Suppressor macrophage (primary cell): Measurements from ENCODE around the gene TSPAN4.
A peak's percentile ranks its signal among the peaks of the same experiment; 100 is the strongest.

Source experiments
- DNase-seq, 4 experiments: peaks; one replicate each; pipeline ENCODE4 v3.0.0-alpha.2; 2020 to 2022

Gene TSPAN4

DNA sequence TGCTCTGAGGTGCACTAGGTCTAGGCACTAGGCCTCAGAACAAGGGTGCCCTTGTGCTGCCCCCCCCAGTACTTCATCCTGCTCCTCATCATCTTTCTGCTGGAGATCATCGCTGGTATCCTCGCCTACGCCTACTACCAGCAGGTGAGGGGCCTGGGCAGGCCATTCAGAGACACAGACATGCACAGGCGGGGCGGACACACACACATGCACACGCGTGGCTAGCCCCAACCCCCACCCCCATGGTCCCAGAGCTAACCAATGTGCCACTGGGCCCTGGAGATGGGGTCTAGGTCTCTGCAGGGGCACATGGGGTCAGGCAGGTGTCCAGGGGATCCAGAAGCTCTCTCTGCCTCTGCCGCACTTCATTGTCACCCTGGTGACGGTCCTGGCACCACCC lies 6.0 kb upstream of the TSPAN4 start:
- DNase-seq: no peak

DNA sequence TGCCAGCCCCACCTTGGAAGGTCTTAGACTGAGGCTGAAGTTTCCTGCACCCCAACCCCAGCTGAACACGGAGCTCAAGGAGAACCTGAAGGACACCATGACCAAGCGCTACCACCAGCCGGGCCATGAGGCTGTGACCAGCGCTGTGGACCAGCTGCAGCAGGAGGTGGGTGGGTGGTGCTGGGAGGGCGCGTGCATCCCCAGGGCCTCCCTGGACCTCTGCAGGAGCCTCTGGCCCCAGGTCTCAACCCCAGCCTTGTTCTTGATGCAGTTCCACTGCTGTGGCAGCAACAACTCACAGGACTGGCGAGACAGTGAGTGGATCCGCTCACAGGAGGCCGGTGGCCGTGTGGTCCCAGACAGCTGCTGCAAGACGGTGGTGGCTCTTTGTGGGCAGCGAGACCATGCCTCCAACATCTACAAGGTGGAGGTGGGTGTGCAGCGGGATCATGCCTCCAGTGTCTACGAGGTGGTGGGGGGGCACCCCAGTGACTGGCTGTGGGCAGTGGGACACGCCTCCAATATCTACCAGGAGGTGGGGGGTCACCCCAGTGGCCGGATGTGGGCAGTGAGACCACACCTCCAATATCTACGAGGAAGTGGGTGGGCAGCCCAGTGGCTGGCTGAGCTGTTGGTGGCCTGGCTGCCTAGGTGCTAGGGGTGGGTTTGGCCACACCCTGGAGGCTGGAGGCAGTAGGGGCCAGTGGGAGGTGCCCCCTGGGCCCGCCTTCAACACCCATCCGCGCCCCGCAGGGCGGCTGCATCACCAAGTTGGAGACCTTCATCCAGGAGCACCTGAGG lies 5.3 kb upstream of the TSPAN4 start:
- DNase-seq: no peak

DNA sequence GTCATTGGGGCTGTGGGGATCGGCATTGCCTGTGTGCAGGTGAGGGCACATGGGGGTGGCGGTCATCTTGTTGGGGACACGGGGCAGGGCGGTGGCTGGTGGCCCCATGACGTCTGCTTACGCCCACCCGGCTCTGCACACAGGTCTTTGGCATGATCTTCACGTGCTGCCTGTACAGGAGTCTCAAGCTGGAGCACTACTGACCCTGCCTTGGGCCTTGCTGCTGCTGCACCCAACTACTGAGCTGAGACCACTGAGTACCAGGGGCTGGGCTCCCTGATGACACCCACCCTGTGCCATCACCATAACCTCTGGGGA lies 4.7 kb upstream of the TSPAN4 start:
- no peak for DNase-seq

DNA sequence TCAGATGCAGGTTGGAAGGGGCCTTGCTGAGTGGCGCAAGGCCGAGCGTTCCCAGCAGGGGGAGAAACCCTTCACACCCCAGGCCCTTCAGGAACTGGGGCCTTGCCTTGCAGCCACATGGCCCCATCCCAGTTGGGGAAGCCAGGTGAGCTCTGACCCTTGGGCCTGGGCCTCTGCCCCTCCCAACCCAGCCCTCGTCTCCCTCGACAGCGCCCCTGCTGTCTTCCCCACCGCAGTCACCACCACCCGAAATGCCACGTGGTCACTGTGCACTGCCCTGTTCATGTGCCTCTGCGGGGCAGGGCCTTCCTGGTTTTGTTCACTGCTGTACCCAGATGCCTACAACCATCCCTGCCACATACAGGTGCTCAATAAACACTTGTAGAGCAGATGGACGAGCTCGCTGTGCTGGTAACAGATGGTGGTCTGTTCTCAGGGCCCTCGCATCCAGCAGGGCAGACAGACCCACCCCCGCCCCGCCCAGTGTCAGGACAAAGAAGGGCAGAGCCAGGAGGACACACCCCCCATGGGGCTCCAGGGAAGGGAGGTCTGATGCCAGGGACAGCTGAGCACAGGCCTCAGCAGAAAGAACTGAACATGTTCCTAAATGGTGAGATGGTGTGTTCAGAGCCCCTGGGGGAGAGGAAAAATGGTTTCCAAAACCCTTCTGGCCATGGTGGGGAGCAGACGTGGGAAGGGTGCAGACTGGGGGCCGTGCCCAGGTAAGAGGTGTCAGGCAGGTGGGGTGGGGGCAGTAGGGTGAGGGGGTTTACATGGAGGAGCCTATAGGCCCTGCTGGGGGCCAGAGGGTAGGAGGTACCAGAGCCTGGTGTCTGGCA lies 4.0 kb upstream of the TSPAN4 start:
- DNase-seq: no peak

DNA sequence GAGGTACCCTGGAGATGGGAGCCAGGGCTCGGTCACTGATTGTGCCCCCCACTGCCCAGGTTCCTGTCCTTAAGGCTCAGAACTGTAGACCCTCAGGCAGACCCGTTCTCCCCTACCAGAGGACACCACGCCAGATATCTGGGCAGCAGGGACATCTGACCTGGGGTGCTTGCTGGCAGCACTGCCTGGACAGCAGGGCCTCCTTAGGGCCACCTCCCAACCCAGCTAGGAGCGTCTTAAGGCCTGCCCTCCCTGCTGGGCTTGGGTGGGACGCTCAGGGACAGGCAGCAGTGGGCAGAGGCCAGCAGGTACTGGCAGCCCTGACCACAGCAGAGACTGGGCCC lies 3.4 kb upstream of the TSPAN4 start:
- no peak for DNase-seq

DNA sequence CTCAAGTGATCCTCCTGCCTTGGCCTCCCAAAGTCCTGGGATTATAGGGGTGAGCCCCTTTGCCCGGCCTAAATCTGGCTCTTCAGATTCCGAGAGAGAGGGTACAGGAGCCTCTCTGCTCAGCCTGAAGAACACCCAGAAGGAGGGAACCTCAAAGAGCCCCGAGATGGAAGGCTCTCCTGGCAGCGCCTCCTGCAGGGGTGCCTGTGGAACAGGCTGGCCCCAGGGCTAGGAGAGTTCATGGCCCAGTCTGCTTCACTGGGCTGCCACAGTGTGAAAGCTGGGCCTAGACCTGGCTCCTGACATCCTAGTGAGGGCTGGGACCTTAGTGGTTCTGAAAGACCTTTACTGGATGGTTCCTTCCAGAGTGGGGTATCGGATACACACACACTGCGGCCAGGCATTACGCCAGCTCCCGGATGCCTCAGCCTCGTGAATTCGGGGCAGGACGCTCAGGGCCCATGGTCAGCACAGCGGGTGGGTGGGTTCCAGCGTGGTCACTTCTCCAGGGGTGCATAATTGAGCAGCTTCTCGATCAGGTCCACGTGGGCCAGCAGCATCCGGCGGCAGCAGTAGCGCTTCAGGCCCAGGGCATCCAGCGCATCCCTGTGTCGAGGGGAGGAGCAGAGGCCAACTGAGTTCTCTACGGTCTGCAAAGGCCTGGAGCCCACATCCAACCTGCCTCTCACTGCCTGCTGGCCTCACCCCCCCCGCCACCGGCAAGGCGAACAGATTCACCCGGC lies 2.6 kb upstream of the TSPAN4 start:
- peak in 1 of 4 experiments; percentile 50 for DNase-seq

DNA sequence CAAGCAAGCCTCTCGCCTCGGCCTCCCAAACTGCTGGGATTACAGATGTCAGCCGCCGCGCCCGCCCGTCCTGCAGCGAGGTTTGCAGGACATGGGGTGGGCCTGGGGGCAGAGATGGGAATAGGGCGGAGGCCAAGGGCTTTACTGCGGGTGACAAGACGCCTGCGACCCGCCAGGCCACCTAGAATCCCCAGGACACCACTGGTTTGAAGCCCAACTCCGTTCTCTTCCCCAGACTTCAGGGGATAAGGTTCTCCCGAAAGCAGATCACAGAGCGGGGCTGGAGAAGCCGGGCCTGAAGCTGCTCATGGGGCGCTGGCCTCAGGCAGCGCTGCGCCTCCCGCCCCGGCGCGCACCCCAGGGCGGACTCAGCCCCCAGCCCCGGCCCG lies 677 bp upstream of the TSPAN4 start:
- DNase-seq: no peak

DNA sequence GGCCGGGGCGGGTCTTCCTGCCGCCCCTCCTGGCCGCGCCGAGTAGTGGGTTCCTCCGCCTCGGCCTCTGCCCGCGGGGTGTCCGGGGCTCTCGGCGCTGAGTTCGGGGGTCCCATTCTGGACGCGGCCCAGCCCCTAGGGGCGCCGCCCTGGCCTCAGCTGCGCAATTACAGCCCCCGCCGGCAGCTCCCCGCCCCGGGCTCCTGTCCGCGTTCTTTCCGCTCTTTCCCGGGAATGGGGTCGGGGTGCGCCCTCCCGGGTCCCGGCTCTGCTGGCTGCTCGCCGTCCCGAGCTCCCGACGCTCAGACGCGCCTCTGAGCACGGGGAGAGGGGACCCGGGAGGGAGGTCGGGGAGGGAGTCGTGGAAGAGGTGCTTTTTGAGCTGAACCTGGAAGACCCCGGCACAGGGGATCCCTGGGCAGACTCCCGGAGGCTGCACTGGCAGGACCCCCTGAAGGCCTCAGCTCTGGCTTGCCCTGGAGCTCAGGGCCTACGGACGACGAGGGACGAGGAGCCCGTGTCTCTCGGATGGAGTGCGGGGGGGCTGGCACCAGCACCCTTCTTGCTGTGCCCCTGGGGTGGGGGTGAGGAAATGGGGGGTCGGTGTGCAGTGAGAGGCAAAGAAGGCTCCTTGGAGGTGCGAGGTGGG lies 558 bp downstream of the TSPAN4 start:
- DNase-seq: peak in 1 of 4 experiments; percentile 36

DNA sequence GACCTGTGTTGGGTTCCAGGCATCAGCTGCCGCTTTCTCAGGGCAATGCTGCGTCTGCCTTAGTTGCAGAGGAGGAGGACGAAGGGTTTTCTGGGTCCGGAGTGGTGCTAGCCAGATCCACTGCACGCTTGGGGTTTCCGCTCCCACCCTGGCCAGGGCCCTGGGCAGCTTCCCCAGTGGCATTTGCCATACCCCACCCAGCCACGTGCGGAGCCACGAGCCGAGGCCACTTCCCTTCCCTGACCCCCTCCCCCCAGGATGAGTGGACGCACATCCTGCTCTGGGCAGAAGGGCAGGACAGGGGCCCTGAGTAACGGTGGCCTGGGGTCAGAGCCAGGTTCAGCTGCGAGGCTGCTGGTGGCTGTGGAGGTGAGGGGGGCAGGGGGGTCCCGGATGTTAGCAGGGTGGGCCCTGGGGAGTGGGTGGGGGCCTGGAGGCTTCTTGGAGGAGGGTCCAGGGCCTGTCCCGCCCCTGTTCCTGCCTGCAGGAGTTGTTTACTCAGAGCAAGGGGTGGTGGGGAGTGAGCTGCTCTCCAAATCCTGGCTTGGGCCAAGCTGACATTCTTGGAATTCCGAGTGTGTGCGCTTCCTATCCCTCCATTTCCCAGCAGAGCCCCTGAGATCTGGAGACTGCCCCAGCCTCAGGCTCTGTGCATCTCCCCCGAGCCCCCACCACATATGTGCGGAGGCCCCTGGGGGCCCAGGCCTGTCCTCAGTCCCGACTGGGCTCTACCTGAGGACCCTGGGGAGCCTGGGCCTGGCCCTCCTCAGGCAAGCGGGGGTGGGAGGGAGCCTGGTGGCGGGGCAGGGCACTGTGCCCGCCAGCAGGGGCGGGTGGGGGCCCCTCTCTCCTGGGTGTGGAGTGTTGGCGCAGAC lies 1.4 kb downstream of the TSPAN4 start:
- peak; percentile 90 to 95 (median 94) for DNase-seq

DNA sequence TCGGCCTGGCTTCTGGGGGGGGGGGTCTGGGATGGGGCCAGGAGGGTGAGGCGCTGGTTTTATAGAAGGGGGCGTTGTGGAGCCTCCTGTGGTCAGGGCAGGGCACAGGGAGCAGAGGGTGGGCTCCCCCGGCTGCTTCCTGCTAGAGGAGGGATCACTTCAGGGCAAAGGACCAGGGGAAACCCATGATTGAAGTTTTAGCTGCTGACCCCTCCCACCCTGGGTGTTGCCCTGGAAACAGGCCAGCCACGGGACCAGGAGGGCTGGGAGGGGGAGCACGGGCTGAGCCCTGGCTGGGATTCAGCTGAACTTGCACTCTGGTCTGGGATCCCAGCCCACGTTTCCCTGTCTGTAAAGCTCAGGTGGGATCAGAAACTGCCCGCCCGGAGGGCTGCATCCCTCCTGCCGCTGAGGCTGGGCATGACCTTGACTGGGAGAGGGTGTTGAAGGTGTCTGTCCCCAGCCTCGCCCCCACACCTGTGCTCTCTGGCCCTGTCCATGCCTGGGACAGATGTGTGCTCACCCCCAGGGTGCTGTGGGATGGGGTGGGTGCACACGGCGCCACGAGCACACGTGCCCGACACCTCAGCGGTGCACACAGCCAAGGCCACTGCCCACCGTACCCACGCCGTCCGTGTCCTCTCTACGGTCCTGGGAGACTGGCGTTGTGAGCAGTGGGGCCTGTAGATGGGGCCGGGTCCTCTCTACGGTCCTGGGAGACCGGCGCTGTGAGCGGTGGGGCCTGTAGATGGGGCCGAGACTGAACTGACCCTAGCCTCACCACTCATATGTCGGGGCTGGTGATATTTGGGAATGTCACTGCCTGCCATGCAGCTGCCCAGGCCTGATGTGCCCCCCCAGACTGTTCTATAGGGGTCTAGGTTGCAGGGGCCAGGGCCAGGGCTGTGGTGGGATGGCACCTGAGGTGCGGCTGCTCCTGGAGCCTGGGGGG lies 2.3 kb downstream of the TSPAN4 start:
- peak; percentile 81 to 92 (median 90) for DNase-seq

DNA sequence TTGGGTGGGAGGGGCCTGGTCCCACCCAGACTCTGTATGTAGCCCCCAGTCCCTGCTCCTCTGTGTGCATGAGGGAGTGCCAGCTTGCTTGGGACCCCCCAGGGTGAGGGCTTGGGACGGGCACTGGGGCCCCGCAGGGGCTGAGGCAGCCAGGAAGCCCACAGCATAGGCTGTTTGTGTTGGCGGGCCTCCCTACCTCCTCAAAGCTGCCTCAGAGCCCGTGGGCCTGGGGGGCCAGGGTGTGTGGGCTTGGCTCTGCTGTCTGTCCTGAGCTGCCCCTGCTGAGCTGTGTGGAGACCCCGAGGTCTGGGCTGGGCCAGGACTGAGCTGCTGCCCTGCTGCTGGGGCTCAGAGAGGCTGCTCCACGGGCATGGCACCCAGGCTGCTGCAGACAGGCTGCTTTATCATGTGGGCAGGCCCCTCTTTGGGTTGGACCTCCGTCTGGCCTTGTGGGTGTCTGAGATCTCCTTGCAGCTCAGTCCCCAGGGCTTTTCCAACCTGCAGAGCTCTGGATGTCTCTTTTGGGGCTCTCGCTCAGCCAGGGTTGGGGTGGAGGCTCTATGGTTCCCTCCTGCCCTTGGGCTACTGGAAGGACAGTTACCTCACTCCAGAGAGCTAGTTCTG lies 3.3 kb downstream of the TSPAN4 start:
- DNase-seq: no peak

DNA sequence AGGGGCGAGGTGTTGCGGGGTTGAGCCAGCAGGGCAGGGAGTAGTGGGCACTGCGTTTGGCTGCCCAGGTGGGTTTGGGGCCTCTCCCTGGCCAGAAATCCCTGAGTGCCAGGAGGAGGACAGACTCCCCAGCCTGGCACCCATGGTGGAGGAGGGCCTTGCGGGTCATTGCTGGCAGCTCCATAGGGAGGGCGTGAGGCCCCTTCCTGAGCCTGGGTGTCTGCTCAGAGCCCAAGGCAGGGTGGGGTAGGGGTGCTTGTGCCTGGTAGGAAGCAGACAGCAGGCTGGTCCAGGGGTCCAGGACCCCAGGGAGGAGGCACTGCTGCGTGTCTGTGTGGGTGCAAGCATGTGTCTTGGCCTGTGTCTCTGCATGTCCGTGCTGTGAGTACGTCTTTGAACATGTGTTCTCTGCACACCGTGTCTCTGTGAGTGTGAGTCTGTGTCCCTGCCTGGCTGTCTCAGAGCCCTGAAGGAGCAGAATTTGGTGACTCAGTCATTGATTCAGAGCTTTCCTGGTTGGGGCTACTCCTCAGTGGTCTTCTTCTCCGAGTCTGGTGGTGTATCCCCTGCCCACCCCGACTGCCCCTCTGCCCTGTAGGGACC lies 3.9 kb downstream of the TSPAN4 start:
- DNase-seq: no peak

DNA sequence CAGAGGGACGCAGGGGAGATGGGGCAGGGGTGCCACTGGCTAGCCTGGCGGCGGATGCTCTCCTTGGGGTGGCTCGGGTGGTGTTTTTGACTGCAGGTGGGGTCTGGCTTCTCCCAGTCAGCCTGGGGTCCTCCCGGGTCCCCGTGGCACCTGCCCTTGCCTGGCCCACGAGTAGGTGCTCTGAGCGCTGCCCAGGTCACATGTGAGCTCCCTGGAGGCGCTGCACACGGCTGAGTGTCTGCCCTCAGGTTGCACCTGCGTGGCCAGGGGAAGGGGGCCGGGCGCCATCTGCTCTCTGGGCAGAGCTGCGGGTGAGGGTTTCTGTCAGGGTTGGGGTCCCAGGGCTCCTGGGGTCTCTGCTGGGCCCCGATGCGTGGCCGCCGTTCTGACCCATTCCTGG lies 5.2 kb downstream of the TSPAN4 start:
- DNase-seq: no peak

DNA sequence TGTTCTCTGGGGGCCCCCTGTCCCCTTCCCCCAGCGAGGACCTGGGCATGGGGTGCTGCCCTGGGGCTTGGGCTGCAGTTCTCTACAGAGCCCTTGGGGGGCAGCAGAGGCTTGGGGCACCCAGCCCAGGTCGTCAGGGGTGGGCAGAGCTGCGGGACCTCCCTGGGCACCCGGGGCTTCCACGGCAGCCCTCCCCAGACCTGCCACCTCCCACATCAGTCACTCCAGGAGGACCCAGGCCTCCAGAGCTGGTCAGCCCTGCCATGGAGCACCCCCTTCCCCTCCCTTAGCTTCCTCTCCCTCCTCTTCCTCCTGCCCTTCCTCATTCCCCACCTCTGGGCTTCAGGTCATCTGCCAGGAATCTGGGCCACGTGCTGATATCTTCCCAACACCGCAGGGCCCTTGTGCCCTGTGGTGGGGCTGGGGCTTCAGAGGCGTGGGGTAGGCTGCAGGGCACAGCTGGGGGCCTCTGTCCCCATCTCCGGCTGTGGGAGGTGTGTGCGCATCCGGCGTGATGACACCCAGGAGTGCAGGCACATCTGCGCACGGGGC lies 5.8 kb downstream of the TSPAN4 start:
- DNase-seq: peak; percentile 52 to 74 (median 60)

DNA sequence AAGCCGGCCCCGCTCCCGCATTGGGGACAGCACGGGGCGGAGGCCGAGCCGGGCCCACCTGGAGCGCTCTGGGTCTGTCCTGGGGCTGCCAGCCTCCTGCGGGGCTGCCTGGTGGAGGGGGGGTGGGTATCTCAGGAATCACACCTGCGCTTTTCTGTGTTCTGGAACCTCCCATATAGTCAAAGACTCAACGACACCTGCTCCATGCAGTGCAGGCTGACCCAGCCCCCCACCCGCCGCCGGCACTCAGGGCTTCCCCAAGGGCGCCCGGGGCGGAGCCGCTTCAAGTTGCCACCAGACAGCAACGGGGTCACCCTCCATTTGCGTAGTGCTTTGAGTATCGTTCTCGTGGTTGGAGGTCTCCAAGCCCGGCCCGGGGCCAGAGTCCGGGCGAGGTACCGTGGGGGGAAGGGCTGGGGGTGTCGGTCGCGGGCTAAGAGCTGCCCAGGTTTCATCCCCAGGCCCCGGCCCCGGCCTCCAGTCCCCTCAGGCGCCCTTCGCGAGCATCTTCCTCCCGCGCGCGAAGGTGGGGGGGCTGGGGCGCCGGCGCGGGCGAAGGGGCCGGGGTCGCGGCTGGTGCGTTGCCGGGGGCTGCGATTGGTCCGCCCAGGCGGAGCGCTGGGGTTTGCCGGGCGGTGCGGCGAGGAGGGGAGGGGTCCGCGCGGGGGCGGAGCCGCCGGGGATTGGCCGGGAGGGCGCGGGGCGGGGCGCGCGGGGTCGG lies 6.6 kb downstream of the TSPAN4 start:
- DNase-seq: peak in 2 of 4 experiments; percentile 32 to 44

DNA sequence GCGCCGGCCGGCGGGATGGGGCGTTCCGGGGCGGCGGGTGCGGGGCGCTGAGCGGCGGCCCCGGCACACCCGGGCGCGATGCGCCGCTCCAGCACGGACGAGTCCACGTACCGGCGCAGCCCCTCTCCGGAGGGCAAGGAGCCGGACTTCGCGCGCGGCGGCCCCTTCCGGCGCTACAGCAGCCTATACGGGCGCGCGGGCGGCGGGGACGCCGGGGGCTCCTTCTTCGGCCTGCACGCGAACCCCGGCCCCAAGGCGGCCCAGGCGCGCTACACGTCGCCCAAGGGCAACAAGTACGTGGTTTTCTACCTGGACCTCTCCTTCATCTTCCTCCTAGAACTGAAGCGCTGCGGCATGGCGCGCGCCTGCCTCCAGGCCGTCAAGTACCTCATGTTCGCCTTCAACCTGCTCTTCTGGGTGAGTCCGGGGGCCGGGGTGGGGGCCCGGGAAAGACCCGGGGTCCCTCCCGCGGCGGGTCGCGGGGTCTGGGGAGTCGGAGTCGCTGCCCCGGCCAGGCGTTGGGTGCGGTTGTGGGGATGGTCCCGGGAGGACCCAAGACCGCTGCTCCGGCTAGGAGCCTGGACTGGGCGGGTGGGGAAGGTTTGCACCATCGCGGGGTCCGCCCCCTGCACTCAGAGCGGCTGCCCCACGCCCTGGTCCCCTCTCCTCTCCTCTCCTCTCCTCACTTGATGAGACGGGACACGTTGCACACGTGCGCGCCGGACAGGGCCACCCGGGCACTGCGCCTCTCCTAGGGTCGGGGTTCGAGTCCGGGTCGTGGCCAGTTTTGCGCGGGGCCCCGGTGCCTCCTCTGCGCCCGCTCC lies 7.5 kb downstream of the TSPAN4 start:
- no peak for DNase-seq
